ENCODE results near the gene MAP7D2.
A peak's percentile ranks its signal among the peaks of the same experiment; 100 is the strongest.

The MAP7D2 gene

DNA sequence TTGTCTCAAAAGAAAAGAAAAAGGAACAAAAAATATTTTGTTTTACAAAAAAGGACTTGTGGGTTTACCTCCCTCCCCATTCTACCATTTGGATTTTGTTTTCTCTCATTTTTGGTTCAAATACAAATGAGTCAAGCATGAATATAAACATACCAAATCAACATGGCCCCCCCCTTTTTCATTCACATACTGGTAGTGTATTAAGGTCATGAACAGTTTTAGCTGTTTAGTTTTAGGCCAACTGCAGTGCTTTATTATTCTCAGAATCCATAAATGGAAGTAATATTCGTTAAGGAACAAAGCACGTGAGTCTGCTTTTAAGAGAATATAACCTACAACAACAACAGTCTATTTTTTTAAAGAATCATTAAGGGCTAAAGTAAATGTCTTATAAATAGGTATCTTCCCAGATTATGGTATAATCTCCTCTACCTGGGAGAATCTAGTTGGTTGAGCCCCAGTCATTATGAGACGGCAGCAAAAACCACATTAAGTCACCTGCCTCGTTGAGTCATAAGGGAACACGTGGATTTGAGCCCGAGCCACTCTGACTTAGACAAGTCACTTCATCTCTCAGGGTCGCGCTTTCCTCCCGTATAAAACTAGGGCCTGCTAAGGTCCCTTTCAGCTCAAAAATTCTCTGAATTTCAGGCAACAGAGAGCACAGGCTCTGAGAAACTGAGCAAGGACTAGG is 152.5 kb downstream of the MAP7D2 start:
- H3K9me3 Mint-ChIP-seq, result no peaks in the 10 kb centered on the region
- no peak for DNase-seq
- H3K4me1 Mint-ChIP-seq (ENCODE audit: low read depth in 2 of 2), result peaks cover 0 to 4% of the 10 kb centered on the region in 2 donors
- H3K4me3 Mint-ChIP-seq, result no peak overlapping the region
- ATAC-seq (replicated peaks), result no peak
- no peaks in the 10 kb centered on the region for H3K27me3 Mint-ChIP-seq
- H3K27ac Mint-ChIP-seq, result no peak overlapping the region
- peaks cover 17% of the 10 kb centered on the region for H3K36me3 Mint-ChIP-seq (ENCODE audit: insufficient read depth)

DNA sequence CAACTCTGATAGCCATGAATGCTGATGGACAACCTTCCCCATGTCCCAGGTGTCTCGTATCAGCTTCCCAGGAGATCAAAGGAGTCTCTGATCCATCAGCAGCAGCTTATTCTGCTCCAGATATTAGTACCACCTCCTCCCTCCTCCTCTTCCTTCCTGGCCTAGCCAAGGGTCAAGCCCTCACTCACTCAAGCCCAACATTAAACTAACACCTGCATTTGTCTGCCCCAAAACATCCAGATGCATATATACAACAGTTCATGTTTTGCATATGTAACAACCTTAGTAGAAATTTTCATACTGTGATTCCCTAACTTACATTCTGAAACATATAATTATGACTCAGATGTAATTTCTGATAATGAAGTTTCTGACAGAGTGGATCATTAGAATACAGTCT is 155.8 kb downstream of the MAP7D2 start:
- peaks cover 0 to 4% of the 10 kb centered on the region in 2 donors for H3K4me1 Mint-ChIP-seq (ENCODE audit: low read depth in 2 of 2)
- peaks cover 17% of the 10 kb centered on the region for H3K36me3 Mint-ChIP-seq (ENCODE audit: insufficient read depth)
- H3K27me3 Mint-ChIP-seq, result no peaks in the 10 kb centered on the region
- no peak overlapping the region for H3K4me3 Mint-ChIP-seq
- no peaks in the 10 kb centered on the region for H3K9me3 Mint-ChIP-seq
- ATAC-seq (replicated peaks) (no peak), DNase-seq (no peak)
- H3K27ac Mint-ChIP-seq, result peak overlapping the region; percentile 20 to 66

DNA sequence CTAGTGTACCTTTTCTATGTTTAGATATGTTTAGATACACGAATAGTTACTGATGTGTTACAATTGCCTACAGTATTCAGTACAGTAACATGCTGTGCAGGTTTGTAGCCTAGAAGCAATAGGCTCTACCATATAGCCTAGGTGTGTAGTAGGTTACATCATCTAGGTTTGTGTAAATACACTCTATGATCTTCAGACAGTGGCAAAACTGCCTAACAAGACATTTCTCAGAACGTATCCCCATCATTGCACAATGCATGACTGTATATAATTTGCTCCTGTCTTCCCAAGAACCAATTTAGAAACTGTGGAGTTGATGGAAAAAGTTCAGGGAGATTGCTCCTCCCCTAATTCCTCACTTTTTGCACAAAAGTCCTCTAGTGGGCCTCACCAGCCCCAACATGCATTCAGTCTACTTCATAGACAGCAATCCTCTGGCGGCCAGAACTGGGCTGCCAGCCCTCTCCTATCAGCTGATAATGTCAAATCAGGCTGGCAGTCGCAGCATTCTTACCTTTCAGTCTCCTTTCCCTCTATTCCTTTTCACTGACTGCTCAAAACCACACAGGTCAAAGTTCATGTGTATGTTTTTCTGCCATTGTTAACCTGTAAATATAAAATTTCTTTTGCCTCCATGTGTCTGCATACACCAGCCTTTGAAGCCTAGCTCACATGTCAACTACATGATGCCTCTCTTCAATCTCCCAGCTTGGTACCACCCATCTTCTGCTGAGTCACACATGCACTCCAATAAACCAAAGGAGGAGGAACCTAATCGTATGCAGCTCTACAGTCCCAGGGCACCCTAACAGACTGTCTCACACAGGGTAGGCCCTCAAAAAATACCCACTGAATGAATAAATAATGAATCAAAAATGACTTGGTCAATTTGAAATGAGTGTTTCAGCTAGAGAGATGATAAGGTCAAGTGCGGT is 157.9 kb downstream of the MAP7D2 start:
- Mint-ChIP-seq H3K27me3 (no peaks in the 10 kb centered on the region), H3K36me3 (ENCODE audit: insufficient read depth) (peaks cover 5% of the 10 kb centered on the region), H3K27ac (no peak overlapping the region), H3K4me1 (ENCODE audit: low read depth in 2 of 2) (peaks cover 0 to 4% of the 10 kb centered on the region in 2 donors), H3K4me3 (no peak overlapping the region), H3K9me3 (no peaks in the 10 kb centered on the region)
- DNase-seq (no peak), ATAC-seq (replicated peaks) (no peak)

DNA sequence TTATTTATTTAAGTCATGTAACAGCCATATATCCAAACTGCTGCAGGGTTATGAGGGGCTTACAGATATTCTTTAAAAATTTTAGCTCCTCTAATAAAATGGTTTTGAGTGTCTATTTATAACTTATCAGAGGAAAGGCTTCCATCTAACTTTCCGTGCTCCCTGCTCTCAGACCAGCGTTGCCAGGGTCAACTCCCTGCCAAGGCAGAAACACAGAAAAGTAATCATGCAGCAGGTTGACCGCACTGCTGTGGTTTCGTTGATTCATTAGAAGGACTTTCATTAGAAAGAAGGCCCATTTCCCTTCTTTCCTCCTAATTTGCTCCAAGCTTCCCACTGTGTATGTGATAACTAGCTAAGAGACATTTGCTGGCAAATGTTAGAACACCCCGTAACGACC is 159.8 kb downstream of the MAP7D2 start:
- no peak for DNase-seq
- Mint-ChIP-seq H3K4me1 (ENCODE audit: low read depth in 2 of 2) (peaks cover 0 to 4% of the 10 kb centered on the region in 2 donors), H3K27ac (no peak overlapping the region)

More for the DNA sequence above, 159.8 kb downstream of the MAP7D2 start:
- ATAC-seq (replicated peaks), result no peak
- H3K36me3 Mint-ChIP-seq (ENCODE audit: insufficient read depth), result no peaks in the 10 kb centered on the region
- H3K4me3 Mint-ChIP-seq, result no peak overlapping the region
- H3K27me3 Mint-ChIP-seq, result no peaks in the 10 kb centered on the region
- no peaks in the 10 kb centered on the region for H3K9me3 Mint-ChIP-seq
